Measurements from ENCODE around the gene RCOR3. TPM values are rescaled to one million over a fixed set of nuclear protein-coding genes. Genes with fewer than 3 reads are reported as not detected.

The RCOR3 gene
- total RNA-seq, 1 donor from 2014 or later, result 7.6 TPM

DNA sequence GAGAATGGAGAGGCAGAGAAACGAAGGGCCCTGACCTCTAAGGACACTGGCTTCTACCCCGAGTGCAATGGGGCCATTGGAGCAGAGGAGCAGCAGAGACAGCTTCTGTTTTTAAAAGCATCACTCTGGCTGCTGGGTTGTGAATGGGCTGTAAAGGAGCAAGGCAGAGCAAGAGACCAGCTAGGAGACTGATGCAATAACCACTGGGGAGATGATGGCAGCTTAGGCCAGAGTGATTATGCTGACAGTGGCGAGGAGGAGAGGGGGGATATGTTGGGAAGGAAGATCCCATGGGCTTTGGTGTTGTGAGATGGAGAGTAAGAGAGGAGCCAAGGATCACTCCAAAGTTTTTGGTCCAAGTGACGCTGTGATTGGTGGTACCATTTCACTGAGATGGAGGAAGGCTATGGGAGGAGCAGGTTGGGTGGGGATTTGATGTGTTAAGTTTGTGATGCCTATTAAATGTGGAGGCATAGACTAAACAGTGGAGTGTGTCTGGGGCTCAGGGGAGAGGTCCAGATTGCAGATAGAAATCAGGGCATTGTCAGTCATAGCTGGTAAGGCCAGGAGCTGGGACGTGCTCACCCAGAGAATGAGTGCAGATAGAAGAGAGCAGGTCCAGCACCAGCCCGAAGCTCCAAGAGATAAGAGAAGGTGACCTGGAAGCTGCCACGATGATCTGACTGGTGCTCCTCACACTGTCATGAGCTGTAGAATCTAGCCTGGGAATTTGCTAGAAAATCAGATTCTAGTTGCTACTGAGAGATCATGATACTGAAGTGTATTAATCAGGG lies 78.5 kb downstream of the RCOR3 start:
- Histone ChIP-seq H3K4me3 (ENCODE audit: low read depth, low read length) (no peak overlapping the region), H3K36me3 (ENCODE audit: control insufficient read depth, insufficient read depth, low read length) (no peaks in the 10 kb centered on the region), H3K27me3 (ENCODE audit: control insufficient read depth, insufficient read depth, low read length) (no peaks in the 10 kb centered on the region)
- DNase-seq (ENCODE audit: low read depth), result no peak
- FAIRE-seq, result no peak
- TF ChIP-seq, protein P1, sequence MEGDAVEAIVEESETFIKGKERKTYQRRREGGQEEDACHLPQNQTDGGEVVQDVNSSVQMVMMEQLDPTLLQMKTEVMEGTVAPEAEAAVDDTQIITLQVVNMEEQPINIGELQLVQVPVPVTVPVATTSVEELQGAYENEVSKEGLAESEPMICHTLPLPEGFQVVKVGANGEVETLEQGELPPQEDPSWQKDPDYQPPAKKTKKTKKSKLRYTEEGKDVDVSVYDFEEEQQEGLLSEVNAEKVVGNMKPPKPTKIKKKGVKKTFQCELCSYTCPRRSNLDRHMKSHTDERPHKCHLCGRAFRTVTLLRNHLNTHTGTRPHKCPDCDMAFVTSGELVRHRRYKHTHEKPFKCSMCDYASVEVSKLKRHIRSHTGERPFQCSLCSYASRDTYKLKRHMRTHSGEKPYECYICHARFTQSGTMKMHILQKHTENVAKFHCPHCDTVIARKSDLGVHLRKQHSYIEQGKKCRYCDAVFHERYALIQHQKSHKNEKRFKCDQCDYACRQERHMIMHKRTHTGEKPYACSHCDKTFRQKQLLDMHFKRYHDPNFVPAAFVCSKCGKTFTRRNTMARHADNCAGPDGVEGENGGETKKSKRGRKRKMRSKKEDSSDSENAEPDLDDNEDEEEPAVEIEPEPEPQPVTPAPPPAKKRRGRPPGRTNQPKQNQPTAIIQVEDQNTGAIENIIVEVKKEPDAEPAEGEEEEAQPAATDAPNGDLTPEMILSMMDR (IDR thresholded peaks at IDR 0.05; ENCODE audit: insufficient read depth, low read length, severe bottlenecking), result no peak

DNA sequence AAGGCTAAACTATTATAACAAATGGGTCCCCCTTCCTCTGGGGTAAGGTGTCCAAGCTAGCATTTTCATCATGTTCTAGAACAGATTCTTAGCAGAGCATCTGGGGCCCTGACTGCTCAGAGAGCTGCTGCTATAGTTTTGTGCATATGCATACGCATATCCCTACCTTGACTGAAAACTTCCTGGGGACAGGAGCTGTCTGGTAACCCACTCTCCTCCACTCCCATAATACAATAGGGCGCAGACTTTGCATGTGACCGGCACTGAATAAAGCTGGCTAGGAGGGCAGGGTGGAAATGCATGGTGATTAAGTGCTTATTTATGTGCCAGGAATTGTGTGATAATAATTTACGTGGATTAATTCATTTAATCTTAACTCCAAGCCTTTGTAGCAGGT lies 79.1 kb downstream of the RCOR3 start:
- H3K36me3 ChIP-seq (ENCODE audit: control insufficient read depth, insufficient read depth, low read length), result no peaks in the 10 kb centered on the region
- no peaks in the 10 kb centered on the region for H3K27me3 ChIP-seq (ENCODE audit: control insufficient read depth, insufficient read depth, low read length)
- TF ChIP-seq, protein P1 (IDR thresholded peaks at IDR 0.05; ENCODE audit: insufficient read depth, low read length, severe bottlenecking), result no peak
- H3K4me3 ChIP-seq (ENCODE audit: low read depth, low read length), result no peak overlapping the region
- FAIRE-seq (no peak), DNase-seq (ENCODE audit: low read depth) (no peak)

DNA sequence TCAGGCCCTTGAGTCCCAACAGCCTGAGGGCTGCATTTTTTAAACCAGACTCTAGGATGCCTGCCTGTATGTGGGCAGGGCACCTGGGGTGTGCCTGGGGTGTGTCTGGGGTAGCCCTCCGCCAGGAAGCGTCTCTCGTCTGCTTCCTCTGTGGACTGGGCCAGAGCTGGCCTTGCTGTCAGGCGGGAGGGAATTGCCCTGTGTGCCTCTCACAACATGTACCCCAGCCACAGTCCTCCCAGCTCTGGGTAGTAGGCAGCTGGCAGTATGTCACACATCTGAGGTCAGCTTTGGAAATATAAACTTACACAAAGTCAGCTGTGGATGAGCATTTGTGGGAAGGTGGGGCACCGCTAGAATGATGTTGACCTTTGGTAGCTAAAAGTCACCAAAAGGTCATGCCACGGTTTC lies 80.5 kb downstream of the RCOR3 start:
- DNase-seq (ENCODE audit: low read depth) (no peak), FAIRE-seq (no peak)
- Histone ChIP-seq H3K27me3 (ENCODE audit: control insufficient read depth, insufficient read depth, low read length) (no peaks in the 10 kb centered on the region), H3K36me3 (ENCODE audit: control insufficient read depth, insufficient read depth, low read length) (no peaks in the 10 kb centered on the region), H3K4me3 (ENCODE audit: low read depth, low read length) (no peak overlapping the region)
- TF ChIP-seq, protein P1 (IDR thresholded peaks at IDR 0.05; ENCODE audit: insufficient read depth, low read length, severe bottlenecking), result no peak

DNA sequence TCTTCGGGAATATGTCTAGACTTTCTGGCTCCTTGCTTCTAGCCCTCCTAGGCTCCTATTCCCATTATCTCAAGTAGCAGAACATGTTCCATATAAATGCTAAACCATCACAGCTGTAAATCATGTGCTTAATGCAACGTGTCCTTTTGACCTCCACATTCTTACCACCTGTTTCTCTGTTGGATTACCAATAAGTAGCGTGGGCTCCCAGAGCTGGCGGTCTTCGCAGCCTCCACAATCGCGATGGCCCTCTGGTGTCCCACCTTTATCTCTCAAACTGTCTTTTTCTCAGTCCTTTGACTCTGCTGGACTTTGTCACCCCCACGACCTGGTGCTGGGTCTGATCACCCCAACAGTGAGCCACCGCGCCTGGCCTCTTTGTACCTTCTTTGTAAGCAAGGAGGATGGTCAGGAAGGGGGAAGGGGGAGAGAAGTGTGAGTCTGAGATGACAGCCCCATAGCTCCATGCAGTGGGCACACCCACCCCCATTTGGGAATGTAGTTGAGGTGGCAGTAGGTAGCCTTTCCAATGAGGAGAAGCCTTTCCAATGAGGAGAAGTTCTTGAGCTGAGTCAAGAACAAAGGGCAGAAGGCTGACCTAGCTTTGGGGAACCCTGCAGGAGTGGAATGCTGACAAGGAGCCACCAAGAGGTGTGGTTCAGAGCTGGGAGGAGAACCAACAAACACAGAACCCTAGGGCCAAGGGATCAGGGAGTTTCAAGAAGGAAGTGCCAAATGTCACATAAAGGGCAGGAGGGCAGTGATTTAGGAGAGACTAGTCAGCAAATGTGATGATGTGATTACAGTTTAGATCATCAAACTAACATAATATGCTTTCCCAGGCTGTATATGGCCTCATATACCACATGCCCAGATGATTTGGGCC lies 81.7 kb downstream of the RCOR3 start:
- no peaks in the 10 kb centered on the region for H3K36me3 ChIP-seq (ENCODE audit: control insufficient read depth, insufficient read depth, low read length)
- H3K4me3 ChIP-seq (ENCODE audit: low read depth, low read length), result no peak overlapping the region
- no peak for FAIRE-seq
- DNase-seq (ENCODE audit: low read depth), result no peak
- no peaks in the 10 kb centered on the region for H3K27me3 ChIP-seq (ENCODE audit: control insufficient read depth, insufficient read depth, low read length)
- TF ChIP-seq, protein P1 (IDR thresholded peaks at IDR 0.05; ENCODE audit: insufficient read depth, low read length, severe bottlenecking), result no peak

DNA sequence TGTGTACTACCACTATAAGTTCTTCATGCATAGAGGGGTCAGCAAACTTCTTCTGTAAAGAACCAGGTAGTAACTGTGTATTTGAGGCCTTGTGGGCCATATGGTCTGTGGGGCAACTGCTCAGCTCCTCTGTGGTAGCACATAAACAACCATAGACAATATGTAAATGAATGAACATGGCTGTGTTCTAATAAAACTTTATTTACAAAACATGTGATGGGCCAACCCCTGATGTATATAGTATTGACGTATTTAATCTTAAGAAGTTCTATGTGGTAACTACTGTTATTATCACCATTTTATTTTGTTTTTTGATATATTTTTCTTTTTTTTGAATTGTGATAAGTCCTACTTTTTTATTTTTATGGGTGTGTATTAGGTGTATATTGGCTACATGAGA lies 82.8 kb downstream of the RCOR3 start:
- TF ChIP-seq, protein P1 (IDR thresholded peaks at IDR 0.05; ENCODE audit: insufficient read depth, low read length, severe bottlenecking), result no peak
- no peak for FAIRE-seq
- Histone ChIP-seq H3K36me3 (ENCODE audit: control insufficient read depth, insufficient read depth, low read length) (no peaks in the 10 kb centered on the region), H3K27me3 (ENCODE audit: control insufficient read depth, insufficient read depth, low read length) (no peaks in the 10 kb centered on the region), H3K4me3 (ENCODE audit: low read depth, low read length) (no peak overlapping the region)
- no peak for DNase-seq (ENCODE audit: low read depth)
